Right lobe of liver (tissue), 6 donors: ENCODE results near the gene CACNA2D2. TPM values are rescaled to one million over a fixed set of nuclear protein-coding genes. Genes with fewer than 3 reads are reported as not detected.

Experiments
- ATAC-seq, 4 donors: fragments of 200-7000 bp; cut with Tn5 transposase; one replicate each; pipeline ENCODE4 v1.9.1; 2020; ENCODE audit warnings: mild to moderate bottlenecking in 4 of 4, moderate library complexity in 4 of 4
- DNase-seq, 3 donors: peaks; one replicate each; pipeline ENCODE4 v3.0.0-alpha.2; 2020
- H3K27ac ChIP-seq, 3 donors: fragments of 200-600 bp; one replicate each; pipeline ENCODE4 v1.8.0; 2022
- H3K27me3 ChIP-seq, 2 donors: fragments of 200-600 bp; one replicate each; pipeline ENCODE4 v1.8.0; 2022
- H3K36me3 ChIP-seq, 4 donors: fragments of 200-600 bp; sonication (generic) in 1 of 4; one replicate each; pipeline versions ENCODE4 v1.5.1 to v1.8.0; 2017 to 2022; ENCODE audit warnings: control low read depth in 1 of 4
- H3K4me1 ChIP-seq, 4 donors: fragments of 200-600 bp; sonication (generic) in 1 of 4; one replicate each; pipeline versions ENCODE4 v1.5.1 to v1.8.0; 2017 to 2022; ENCODE audit warnings: control low read depth in 1 of 4
- H3K4me3 ChIP-seq, 3 donors: fragments of 200-600 bp; one replicate each; pipeline ENCODE4 v1.8.0; 2022
- H3K9me3 ChIP-seq, 4 donors: fragments of 200-600 bp; sonication (generic) in 1 of 4; one replicate each; pipeline versions ENCODE4 v1.5.1 to v1.8.0; 2017 to 2022; ENCODE audit warnings: control low read depth in 1 of 4
- POLR2A ChIP-seq: fragments of 450-650 bp; IDR thresholded peaks from one replicate; pipeline ENCODE4 v1.6.1; 2017; ENCODE audit warnings: antibody characterized with exemption, mild to moderate bottlenecking
- WGBS: methylation state at CpG from one replicate; pipeline ENCODE4 v1.1.6; 2018; ENCODE audit warnings: low coverage, low lambda C conversion rate; ENCODE audit not compliant: insufficient coverage; ENCODE audit errors: missing lambda C conversion rate; 5-methylcytosine and 5-hydroxymethylcytosine counted together
- intact Hi-C, 2 donors: fragments of 100-400 bp; cut with DNase I; formaldehyde crosslinking; loops; one replicate each; pipeline versions ENCODE4 v1.11.2 to v1.14.1; 2022
- total RNA-seq, 6 experiments: library from RNA; depleted of rRNA in 2 of 6; stranded (reverse); fragments of >200 nt in 2 of 6; fragmentation: NEBNext Ultra II Directional in 3 of 6; extraction: Animal tissue kit (Norgen Biotek cat#: 25700) in 3 of 6; gene quantifications; one replicate each; pipeline versions ENCODE4 v1.1.0 to v1.2.4, GENCODE V29; 2016 to 2023
- TF ChIP-seq, protein P1 (sequence below), 4 donors: fragments of 200-600 bp in 3 of 4; fragments of 450-650 bp in 1 of 4; IDR thresholded peaks; one replicate each; pipeline versions ENCODE4 v1.5.1 to v1.8.0; 2016 to 2022; ENCODE audit warnings: antibody characterized with exemption in 4 of 4, mild to moderate bottlenecking in 2 of 4
- donor health status: DM: no; HTN: yes; CAD: no.
- donor health status: DM: no; HTN: no; CAD: no.
- donor health status: DM: no; HTN: no; CAD: no.
- donor health status: DM: no; HTN: yes; CAD: no.
- donor health status: DM: no; HTN: yes; CAD: no.

Gene CACNA2D2
- total RNA-seq, 6 experiments from 2014 or later = 0.06 to 0.39 (median 0.26) TPM; not detected in 1

DNA sequence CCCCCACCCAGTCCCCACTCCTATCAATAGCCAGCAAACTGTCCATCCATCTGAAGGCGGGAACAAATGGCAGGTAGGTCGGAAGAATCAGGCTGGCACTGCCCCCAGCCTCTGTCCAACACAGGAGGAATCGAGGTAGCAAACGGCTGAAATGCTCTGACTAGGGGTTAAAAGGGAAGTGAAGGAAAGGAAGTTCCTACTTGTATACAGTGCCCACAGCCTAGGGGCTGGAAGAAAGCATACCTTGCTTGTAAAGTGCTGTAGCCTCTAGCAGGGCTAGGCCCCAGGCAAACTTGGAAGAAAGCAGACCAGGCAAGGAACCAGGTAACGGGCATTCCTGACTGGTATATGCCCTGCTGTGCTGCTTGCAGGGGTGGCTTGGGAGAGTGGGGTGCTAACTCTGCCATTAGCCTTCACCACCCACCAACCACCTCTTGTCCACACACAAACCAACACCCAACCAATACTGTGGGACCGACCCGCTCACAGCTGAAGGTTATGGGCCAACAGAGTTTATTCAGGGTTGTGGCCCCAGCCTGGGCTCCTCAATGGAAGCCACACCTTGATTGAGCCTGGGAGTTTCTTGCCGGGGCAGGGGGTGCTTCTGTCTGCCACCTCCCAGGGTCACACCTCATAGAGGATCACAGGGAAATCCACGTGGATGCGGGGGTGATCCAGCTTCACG lies 177.8 kb downstream of the CACNA2D2 start:
- intact Hi-C loops = loop anchor here in 1 of 2 donors (5.0 kb wide), 1 partner anchor 48 kb away; the partner anchor contains the start of gene LSMEM2
- 65% methylated on average over 5 of the region's 11 CpGs for WGBS

DNA sequence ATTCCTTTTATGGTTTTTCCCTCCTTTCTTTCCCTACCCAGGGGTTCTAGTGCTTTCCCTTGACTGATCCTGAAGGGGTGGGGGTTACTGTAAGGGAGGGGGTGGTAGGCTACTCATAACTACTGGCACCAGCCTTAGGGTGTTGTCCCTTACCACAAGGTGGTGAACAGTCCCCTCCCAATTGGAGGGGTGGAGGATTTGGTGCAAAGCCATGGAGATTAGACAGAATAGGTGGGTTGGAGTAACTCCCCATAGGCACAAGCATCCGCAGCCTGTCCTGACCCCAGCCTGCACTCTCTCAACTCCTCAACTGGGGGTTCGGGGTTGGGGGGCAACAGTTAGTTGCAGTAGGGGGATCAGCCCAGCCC lies 178.3 kb downstream of the CACNA2D2 start:
- H3K9me3 ChIP-seq = no peaks in the 10 kb centered on the region
- no peak for DNase-seq
- H3K4me1 ChIP-seq = peaks cover 0 to 37% (median 17%) of the 10 kb centered on the region in 4 donors
- no peak overlapping the region for H3K4me3 ChIP-seq
- ATAC-seq = no peak
- H3K27ac ChIP-seq = no peak overlapping the region
- TF ChIP-seq, protein P1, sequence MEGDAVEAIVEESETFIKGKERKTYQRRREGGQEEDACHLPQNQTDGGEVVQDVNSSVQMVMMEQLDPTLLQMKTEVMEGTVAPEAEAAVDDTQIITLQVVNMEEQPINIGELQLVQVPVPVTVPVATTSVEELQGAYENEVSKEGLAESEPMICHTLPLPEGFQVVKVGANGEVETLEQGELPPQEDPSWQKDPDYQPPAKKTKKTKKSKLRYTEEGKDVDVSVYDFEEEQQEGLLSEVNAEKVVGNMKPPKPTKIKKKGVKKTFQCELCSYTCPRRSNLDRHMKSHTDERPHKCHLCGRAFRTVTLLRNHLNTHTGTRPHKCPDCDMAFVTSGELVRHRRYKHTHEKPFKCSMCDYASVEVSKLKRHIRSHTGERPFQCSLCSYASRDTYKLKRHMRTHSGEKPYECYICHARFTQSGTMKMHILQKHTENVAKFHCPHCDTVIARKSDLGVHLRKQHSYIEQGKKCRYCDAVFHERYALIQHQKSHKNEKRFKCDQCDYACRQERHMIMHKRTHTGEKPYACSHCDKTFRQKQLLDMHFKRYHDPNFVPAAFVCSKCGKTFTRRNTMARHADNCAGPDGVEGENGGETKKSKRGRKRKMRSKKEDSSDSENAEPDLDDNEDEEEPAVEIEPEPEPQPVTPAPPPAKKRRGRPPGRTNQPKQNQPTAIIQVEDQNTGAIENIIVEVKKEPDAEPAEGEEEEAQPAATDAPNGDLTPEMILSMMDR (IDR thresholded peaks at IDR 0.05) = no peak
- no peak for TF ChIP-seq POLR2A
- no peaks in the 10 kb centered on the region for H3K27me3 ChIP-seq
- peaks cover 0 to 11% (median under 1%) of the 10 kb centered on the region in 4 donors for H3K36me3 ChIP-seq
- no CpG with 5 or more reads among the region's 2 CpGs for WGBS
- intact Hi-C loops = loop anchor here in 1 of 2 donors (5.0 kb wide), 1 partner anchor 48 kb away; the partner anchor contains the start of gene LSMEM2

More for the DNA sequence above, 177.8 kb downstream of the CACNA2D2 start:
- ATAC-seq (no peak), DNase-seq (no peak)
- no peak overlapping the region for H3K4me3 ChIP-seq
- no peak for TF ChIP-seq POLR2A
- TF ChIP-seq, protein P1 (IDR thresholded peaks at IDR 0.05) = no peak
- peaks cover 0 to 16% (median 5%) of the 10 kb centered on the region in 4 donors for H3K36me3 ChIP-seq
- H3K27me3 ChIP-seq = no peaks in the 10 kb centered on the region
- no peak overlapping the region for H3K27ac ChIP-seq
- peaks cover 0 to 33% (median 15%) of the 10 kb centered on the region in 4 donors for H3K4me1 ChIP-seq
- H3K9me3 ChIP-seq = no peaks in the 10 kb centered on the region

DNA sequence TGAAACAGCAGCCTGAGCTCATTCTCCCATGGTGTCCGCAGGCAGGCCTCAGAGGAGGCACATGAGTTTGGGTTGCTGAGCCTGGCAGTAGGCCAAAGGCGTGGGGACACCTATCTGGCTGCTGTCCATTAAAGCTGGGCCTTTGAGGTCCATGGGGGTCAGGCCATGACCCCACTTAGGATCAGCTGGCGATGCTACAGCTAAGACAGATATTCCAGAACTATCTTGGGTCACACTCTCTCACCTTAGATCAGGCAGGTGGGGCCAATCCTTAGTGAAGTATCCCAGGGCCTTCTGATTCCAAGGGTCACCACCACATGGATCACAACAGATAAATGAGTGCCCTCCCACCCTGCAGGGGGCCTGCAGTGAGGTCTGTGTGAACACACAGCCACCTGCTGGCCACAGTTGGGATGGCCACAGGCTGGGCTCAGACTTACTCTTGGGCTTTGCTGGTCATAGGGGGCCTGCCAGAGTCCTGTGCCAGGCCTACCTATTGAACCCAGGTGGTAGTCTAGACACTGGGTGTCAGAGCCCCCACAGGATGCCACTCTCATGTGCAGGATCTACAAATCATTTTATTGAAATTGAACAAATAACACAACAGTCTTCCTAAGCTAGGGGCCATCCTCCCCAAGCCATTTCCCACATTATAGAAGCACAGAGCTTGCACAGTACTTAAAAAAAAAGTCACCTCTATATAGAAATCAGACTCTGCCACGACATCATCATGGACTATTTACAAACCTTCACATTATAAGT lies 178.9 kb downstream of the CACNA2D2 start:
- H3K27me3 ChIP-seq = no peaks in the 10 kb centered on the region
- no peak overlapping the region for H3K4me3 ChIP-seq
- no peaks in the 10 kb centered on the region for H3K9me3 ChIP-seq
- TF ChIP-seq, protein P1 (IDR thresholded peaks at IDR 0.05) = peak; percentile 78 to 94 (median 84)
- no peak for TF ChIP-seq POLR2A
- peaks cover 0 to 43% (median 20%) of the 10 kb centered on the region in 4 donors for H3K4me1 ChIP-seq
- peak overlapping the region; percentile 23 to 98 (median 98) for H3K27ac ChIP-seq
- intact Hi-C loops = loop anchor here (5.0 kb wide), 2 partner anchors 47 to 52 kb away; partner anchors contain the start of gene LSMEM2 (in 1 of the 2)
- peak; percentile 20 to 44 (median 32) for ATAC-seq
- DNase-seq = peak; percentile 75 to 81 (median 78)
- WGBS = 0% methylated on average over 2 of the region's 4 CpGs
- H3K36me3 ChIP-seq = peaks cover 0 to 7% (median 0%) of the 10 kb centered on the region in 4 donors

DNA sequence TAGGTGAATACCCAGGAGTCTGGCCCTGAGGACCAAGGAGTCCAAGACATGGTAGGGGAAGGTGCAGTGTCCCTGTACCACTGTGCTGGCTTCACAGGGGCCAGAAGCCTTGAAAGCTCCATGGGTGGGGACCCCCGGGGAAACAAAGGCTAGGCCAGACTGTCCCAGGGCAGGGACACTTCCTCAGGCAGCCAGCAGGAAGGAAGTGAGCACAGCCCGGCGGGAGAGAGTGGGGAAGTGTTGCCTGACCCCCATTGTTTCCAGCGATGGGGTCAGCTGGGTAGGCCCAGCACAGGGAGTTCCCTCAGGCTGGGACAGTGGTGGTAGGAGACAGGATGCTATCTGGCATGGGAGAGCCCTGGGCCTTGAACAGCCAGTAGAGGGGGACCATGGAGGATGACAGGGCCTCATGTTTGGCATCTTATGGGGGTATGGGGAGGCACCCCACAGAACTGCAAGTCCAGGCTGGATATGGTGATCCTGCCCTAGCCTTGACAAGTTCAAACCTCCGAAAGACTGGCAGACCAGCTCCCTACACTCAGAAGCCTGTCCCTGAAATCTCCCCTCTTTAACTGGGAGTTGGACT lies 179.7 kb downstream of the CACNA2D2 start:
- TF ChIP-seq, protein P1 (IDR thresholded peaks at IDR 0.05) = peak in 1 of 4 donors; percentile 3
- no peak for TF ChIP-seq POLR2A
- H3K4me3 ChIP-seq = no peak overlapping the region
- H3K36me3 ChIP-seq = peaks cover 0 to 8% (median 0%) of the 10 kb centered on the region in 4 donors
- ATAC-seq = peak; percentile 2 to 39 (median 12)
- peak overlapping the region in 2 of 3 donors; percentile 98 for H3K27ac ChIP-seq
- 17% methylated on average over 2 of the region's 5 CpGs for WGBS
- H3K27me3 ChIP-seq = no peaks in the 10 kb centered on the region
- H3K4me1 ChIP-seq = peaks cover 0 to 51% (median 21%) of the 10 kb centered on the region in 4 donors
- no peaks in the 10 kb centered on the region for H3K9me3 ChIP-seq
- intact Hi-C loops = loop anchor here in 1 of 2 donors (5.0 kb wide), 1 partner anchor 51 kb away; no protein-coding TSS in a partner anchor
- DNase-seq = peak in 2 of 3 donors; percentile 65 to 70
